ENCODE data around the gene MRPL14.
"Not testable (repeated sequence)": the region's sequence is repeated elsewhere in the genome, so short reads cannot be mapped to it uniquely, and the experiment has no call there.

Gene MRPL14

GRCh38 chr6:44096612-44097011 lies 30.6 kb downstream of the MRPL14 start:
- peak; percentile 71 for DNase-seq

- DNase-seq, result not testable (repeated sequence)
Observed at GRCh38 chr6:44095243-44095623, 32.0 kb downstream of the MRPL14 start.

GRCh38 chr6:44094403-44095242 lies 32.6 kb downstream of the MRPL14 start:
- DNase-seq, result no peak

GRCh38 chr6:44093750-44094402 lies 33.4 kb downstream of the MRPL14 start:
- DNase-seq, result no peak

GRCh38 chr6:44093066-44093465 lies 34.2 kb downstream of the MRPL14 start:
- DNase-seq, result no peak

GRCh38 chr6:44091981-44092884 lies 35.0 kb downstream of the MRPL14 start:
- no peak for DNase-seq

GRCh38 chr6:44091356-44091755 lies 35.9 kb downstream of the MRPL14 start:
- DNase-seq, result not testable (repeated sequence)

GRCh38 chr6:44090465-44090864 lies 36.8 kb downstream of the MRPL14 start:
- DNase-seq, result no peak

- DNase-seq, result no peak
Observed at GRCh38 chr6:44088827-44089590, 38.2 kb downstream of the MRPL14 start.

- DNase-seq, result no peak
Observed at GRCh38 chr6:44087623-44088022, 39.6 kb downstream of the MRPL14 start.

GRCh38 chr6:44086931-44087574 lies 40.2 kb downstream of the MRPL14 start:
- no peak for DNase-seq

- DNase-seq, result no peak
Observed at GRCh38 chr6:44085219-44085618, 42.0 kb downstream of the MRPL14 start.

GRCh38 chr6:44084231-44085014 lies 42.8 kb downstream of the MRPL14 start:
- no peak for DNase-seq

- DNase-seq, result no peak
Observed at GRCh38 chr6:44082872-44083321, 44.4 kb downstream of the MRPL14 start.

- DNase-seq, result no peak
Observed at GRCh38 chr6:44081753-44082152, 45.5 kb downstream of the MRPL14 start.

GRCh38 chr6:44080561-44081521 lies 46.4 kb downstream of the MRPL14 start:
- DNase-seq, result no peak

GRCh38 chr6:44079672-44080071 lies 47.6 kb downstream of the MRPL14 start:
- DNase-seq, result no peak

- DNase-seq, result peak; percentile 66
Observed at GRCh38 chr6:44078827-44079671, 48.2 kb downstream of the MRPL14 start.
